Stimulated activated naive CD8-positive, alpha-beta T cell treated with anti-CD3 and anti-CD28 coated beads, Interleukin-15, Interleukin-2, amounts not matched to agents 100 ng/mL and 50 ng/mL, for 24 hours (primary cell): ENCODE data around the gene CLEC1A.

ENCODE experiments used
- H3K27ac Mint-ChIP-seq: one replicate; pipeline ENCODE4 v1.8.0; 2021; ENCODE audit warnings: mild to moderate bottlenecking, mixed read lengths
- H3K27me3 Mint-ChIP-seq: one replicate; pipeline ENCODE4 v1.8.0; 2021; ENCODE audit warnings: mixed read lengths
- H3K36me3 Mint-ChIP-seq: one replicate; pipeline ENCODE4 v1.8.0; 2021; ENCODE audit warnings: low read depth, mixed read lengths
- H3K4me1 Mint-ChIP-seq: one replicate; pipeline ENCODE4 v1.8.0; 2021; ENCODE audit warnings: low read depth, mixed read lengths
- H3K4me3 Mint-ChIP-seq: one replicate; pipeline ENCODE4 v1.8.0; 2021; ENCODE audit warnings: mild to moderate bottlenecking, mixed read lengths
- H3K9me3 Mint-ChIP-seq: one replicate; pipeline ENCODE4 v1.8.0; 2021; ENCODE audit warnings: mixed read lengths

The CLEC1A gene, protein sequence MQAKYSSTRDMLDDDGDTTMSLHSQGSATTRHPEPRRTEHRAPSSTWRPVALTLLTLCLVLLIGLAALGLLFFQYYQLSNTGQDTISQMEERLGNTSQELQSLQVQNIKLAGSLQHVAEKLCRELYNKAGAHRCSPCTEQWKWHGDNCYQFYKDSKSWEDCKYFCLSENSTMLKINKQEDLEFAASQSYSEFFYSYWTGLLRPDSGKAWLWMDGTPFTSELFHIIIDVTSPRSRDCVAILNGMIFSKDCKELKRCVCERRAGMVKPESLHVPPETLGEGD

DNA sequence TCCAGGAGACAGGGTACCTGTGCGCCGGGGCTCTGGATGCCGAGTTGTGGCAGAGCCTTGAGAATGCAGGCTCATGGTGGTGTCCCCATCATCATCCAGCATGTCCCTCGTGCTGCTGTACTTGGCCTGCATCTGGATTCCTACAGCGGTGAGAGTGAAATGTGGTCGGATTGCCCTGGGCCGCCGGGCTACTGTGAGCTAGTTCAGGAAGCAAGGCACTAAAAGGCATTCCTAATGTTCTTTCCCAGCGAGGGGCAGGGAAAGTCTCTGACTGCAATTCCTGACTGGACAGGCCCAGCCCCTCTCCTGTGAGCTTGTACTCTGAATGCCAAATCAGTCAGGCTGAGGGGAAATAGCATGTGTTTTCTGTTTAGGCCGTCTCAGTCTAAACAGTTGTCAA is at the start of gene CLEC1A:
CLEC1A (minus strand) TSS at position 195 of the 400 bp plus-strand sequence; CDS start at position 132, 63 bp downstream.
- Mint-ChIP-seq H3K27me3 (peaks cover 3% of the 10 kb centered on the region), H3K4me1 (no peaks in the 10 kb centered on the region), H3K36me3 (no peaks in the 10 kb centered on the region), H3K27ac (no peak within 1 kb of the TSS), H3K9me3 (no peaks in the 10 kb centered on the region), H3K4me3 (no peak within 1 kb of the TSS)

DNA sequence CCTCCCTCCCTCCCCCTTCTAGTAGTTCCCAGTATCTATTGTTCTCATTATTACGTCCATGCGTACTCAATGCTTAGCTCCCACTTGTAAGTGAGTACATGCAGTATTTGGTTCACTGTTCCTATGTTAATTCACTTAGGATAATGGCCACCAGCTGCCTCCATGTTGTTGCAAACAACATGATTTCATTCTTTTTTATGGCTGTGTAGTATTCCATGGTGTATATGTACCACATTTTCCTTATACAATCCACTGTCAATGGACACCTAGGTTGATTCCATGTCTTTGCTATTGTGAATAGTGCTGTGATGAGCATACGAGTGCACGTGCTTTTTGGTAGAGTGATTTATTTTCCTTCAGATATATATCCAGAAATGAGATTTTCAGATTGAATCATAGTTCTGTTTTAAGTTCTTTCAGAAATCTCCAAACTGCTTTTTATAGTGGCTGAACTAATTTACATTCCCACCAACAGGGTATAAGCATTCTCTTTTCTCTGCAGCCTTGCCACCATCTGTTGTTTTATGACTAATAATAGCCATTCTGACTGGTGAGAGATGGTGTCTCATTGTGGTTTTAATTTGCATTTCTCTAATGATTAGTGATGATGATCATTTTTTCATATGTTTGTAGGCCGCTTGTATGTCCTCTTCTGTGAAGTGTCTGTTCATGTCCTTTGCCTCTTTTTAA is 49.1 kb upstream of the CLEC1A start:
- Mint-ChIP-seq H3K27me3 (peaks cover 14% of the 10 kb centered on the region), H3K36me3 (no peaks in the 10 kb centered on the region), H3K4me3 (no peak overlapping the region), H3K9me3 (no peaks in the 10 kb centered on the region), H3K4me1 (peaks cover 8% of the 10 kb centered on the region), H3K27ac (no peak overlapping the region)

DNA sequence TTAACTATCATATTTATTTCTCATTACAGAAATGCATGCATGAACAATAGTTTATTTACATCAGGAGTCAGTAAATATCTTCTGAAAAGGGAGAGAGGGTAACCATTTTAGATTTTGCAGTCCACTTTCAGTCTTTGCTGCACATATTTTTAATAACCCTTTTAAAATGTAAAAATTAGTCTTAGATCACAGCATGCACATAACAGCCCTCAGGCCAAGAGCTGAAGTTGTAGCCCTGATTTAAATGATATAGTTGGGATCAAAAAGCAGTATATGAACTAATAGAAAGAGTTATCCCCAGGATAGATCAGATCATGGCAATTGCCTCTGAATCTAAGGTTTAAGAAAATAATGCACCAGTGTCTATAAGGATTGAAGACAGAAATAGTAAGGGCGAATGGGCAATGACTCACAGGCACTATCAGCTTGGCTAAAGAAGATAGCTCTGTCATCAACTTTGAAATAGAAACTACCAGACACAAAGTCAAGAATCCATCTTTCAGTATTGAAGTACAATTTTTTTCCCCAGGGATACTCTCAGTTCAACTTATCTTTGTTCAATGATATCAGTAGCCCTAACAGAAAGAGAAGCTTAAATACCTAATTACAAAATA is 44.3 kb upstream of the CLEC1A start:
- Mint-ChIP-seq H3K4me3 (no peak overlapping the region), H3K27me3 (peaks cover 16% of the 10 kb centered on the region), H3K9me3 (no peaks in the 10 kb centered on the region), H3K36me3 (no peaks in the 10 kb centered on the region), H3K27ac (no peak overlapping the region), H3K4me1 (peaks cover 5% of the 10 kb centered on the region)

DNA sequence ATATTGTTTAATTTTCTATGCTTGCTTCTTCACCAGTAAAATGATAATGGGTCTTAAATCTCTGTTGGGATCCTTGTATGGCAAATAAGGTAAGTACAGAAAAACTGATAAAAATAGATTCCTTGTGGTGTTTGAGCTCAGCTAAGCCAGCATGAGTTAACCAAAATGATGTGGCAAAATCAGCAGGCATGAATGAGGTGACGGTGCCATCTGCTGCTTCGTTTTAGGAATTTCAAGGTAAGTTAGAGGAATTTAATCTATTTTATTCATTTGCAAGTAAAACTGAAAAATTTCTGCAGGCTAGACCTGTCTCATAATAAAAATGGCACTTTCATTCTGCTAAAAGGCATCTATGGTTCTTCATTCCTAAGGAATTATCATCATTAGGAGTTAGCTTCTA is 41.2 kb upstream of the CLEC1A start:
- H3K27ac Mint-ChIP-seq, result no peak overlapping the region
- no peaks in the 10 kb centered on the region for H3K36me3 Mint-ChIP-seq
- H3K4me3 Mint-ChIP-seq, result no peak overlapping the region
- peaks cover 25% of the 10 kb centered on the region for H3K27me3 Mint-ChIP-seq
- no peaks in the 10 kb centered on the region for H3K9me3 Mint-ChIP-seq
- no peaks in the 10 kb centered on the region for H3K4me1 Mint-ChIP-seq

DNA sequence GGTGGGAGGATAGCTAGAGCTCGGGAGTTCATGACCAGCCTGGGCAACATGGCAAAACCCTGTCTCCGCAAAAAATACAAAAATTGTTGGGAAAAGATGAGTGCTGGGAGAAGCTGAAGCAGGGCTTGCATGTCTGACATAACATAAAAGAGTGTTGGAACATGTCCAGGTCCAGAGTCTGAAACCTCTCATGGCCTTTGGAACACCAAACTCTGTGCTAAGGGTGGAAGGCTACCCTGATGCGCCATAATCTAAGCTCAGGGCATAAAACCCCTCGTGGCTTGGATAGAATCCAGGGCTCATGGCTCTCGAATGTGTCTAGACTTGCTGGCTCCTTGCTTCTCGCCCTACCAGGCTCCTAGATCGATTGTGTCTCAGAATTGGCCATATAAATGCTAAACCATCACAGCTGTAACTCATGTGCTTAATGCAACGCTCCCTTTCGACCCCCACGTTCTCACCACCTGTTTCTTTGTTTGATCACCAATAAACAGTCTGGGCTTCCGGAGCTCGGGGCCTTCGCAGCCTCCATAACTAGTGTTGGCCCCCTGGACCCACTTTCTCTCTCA is 37.9 kb upstream of the CLEC1A start:
- H3K9me3 Mint-ChIP-seq, result no peaks in the 10 kb centered on the region
- H3K27me3 Mint-ChIP-seq, result peaks cover 13% of the 10 kb centered on the region
- no peak overlapping the region for H3K4me3 Mint-ChIP-seq
- no peak overlapping the region for H3K27ac Mint-ChIP-seq
- no peaks in the 10 kb centered on the region for H3K4me1 Mint-ChIP-seq
- no peaks in the 10 kb centered on the region for H3K36me3 Mint-ChIP-seq

DNA sequence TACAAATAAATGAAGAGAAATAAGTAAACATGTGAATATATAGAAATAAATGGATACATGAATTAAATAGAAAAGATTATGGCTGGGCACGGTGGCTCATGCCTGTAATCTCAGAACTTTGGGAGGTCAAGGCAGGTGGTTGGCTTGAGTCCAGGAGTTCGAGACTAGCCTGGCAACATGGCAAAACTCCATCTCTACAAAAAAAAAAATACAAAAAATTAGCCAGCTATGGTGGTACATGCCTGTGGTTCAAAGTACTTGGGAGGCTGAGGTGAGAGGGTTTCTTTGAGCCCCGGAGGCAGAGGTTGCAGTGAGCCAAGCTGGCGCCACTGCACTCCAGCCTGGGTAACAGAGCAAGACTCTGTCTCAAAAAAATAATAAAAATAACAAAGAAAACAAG is 36.3 kb upstream of the CLEC1A start:
- no peak overlapping the region for H3K27ac Mint-ChIP-seq
- peaks cover 11% of the 10 kb centered on the region for H3K4me1 Mint-ChIP-seq
- H3K27me3 Mint-ChIP-seq, result peaks cover 17% of the 10 kb centered on the region
- no peak overlapping the region for H3K4me3 Mint-ChIP-seq
- no peaks in the 10 kb centered on the region for H3K36me3 Mint-ChIP-seq
- H3K9me3 Mint-ChIP-seq, result no peaks in the 10 kb centered on the region

DNA sequence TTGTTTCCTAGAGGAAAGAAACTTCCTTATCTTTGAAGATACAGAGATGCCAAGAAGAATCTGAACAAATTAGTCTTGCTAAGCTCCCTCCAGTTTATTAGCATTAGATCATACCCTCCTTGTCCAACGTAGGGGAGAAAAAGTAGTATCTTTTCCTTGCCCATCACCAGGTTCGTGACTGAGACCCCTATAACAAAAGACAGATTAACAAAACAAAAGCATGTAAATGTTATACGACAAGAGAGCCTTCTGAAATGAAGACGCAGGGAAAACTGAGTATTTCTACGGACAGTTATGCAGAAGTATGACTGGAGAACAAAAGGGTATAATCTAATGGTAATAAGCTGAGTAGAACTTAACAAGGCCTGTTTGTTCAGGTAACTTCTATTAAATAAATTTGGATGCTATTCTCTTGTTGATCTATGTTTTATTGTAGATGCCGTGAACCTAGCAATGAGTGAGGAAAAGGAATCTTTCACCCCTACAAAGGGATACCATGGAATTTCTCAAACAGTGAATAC is 34.1 kb upstream of the CLEC1A start:
- Mint-ChIP-seq H3K4me1 (peaks cover 23% of the 10 kb centered on the region), H3K27ac (no peak overlapping the region), H3K36me3 (no peaks in the 10 kb centered on the region), H3K27me3 (peaks cover 30% of the 10 kb centered on the region), H3K9me3 (no peaks in the 10 kb centered on the region), H3K4me3 (no peak overlapping the region)

DNA sequence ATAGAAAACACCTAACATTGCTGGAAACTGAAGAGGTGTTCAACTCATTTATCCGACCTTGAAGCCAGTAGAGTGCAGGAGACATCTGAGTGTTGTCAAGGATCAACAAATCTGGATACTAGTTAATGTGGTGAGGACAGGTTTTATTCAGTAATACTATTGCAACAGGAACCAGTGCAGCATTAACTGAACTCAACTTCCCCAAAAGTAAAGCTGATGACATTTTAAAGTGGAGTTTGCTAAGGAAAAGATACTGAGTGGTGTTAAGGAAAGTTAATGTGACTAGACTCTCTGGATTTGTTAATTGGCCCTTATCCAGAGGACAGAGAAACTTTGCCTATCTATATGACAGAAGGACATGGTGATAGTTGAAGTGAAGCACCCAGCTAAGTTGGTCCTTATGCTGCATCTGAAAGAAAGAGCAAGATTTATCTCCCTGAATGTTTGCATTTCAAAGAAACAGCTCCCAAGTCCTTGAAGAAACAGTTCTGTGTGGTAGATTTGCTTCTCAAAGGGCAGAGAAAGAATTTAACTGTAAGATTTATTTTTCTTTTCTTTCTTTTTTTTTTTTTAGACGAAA is 32.4 kb upstream of the CLEC1A start:
- no peak overlapping the region for H3K4me3 Mint-ChIP-seq
- H3K4me1 Mint-ChIP-seq, result peaks cover 23% of the 10 kb centered on the region
- H3K27ac Mint-ChIP-seq, result peak overlapping the region; percentile 14
- H3K9me3 Mint-ChIP-seq, result no peaks in the 10 kb centered on the region
- peaks cover 29% of the 10 kb centered on the region for H3K27me3 Mint-ChIP-seq
- no peaks in the 10 kb centered on the region for H3K36me3 Mint-ChIP-seq

DNA sequence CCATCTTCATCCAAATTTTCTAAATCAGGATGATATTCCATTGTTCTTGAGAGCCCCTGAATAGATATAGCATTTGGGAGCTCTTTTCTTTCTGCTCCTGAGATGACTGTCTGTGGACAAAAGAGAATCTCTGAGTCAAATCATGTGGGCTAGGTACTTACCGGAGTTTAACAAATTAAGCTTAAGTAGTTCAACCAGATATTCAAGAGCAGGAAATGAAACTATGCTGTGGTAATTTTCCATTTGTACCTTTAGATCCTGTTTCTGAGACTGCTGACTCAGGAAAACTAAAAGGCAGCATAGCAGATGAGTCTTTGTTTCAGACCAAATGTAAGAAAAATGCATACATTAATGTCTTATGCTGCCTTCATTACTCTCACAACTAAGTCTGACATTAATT is 31.3 kb upstream of the CLEC1A start, which contains the start of gene CLEC7A:
CLEC7A (minus strand) TSS at position 158 of the 400 bp plus-strand sequence; CDS start at position 41, 117 bp downstream.
- Mint-ChIP-seq H3K27me3 (peaks cover 28% of the 10 kb centered on the region), H3K4me1 (peaks cover 23% of the 10 kb centered on the region), H3K4me3 (no peak within 1 kb of the TSS), H3K9me3 (no peaks in the 10 kb centered on the region), H3K27ac (peak within 1 kb of the TSS; percentile 14), H3K36me3 (no peaks in the 10 kb centered on the region)

DNA sequence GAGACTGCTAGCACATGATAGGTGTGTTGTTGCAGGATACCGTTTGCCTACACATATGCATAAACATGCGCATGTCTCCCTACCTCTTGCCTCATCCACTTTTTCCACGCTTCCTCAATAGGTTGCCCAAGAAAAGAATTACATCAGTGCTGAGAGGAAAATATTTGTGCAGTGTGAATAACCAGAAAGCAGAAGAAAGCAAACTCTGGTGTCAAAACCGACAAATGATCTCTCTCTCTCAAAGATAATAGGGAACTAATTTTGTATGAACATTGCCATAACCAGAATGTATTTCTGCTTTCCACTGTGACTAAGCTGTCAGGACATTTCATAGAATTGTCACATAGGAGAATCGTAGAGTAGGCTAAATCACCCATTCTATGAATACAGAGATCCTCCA is 29.9 kb upstream of the CLEC1A start:
- no peak overlapping the region for H3K27ac Mint-ChIP-seq
- no peak overlapping the region for H3K4me3 Mint-ChIP-seq

DNA sequence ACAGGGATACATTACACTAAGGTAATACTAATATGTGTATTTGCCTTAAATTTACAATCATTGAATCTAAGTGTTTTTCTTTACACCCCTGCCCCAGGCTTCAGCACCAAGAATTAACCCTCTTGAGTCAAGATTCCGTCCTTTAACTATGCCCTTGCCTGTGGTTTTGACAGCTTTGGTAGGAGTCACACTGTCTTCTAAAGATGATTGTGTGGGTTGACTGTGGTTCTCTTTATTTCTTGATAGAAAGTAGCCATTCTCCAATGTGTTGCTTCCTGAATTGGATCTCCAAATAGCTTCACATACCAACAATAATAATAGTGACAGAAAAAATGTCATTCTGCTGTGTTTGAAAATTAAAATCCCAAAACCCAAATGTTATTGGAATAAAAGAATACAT is 27.6 kb upstream of the CLEC1A start:
- H3K4me3 Mint-ChIP-seq, result no peak overlapping the region
- H3K27me3 Mint-ChIP-seq, result peaks cover 24% of the 10 kb centered on the region
- H3K4me1 Mint-ChIP-seq, result peaks cover 23% of the 10 kb centered on the region
- H3K27ac Mint-ChIP-seq, result no peak overlapping the region
- no peaks in the 10 kb centered on the region for H3K9me3 Mint-ChIP-seq
- no peaks in the 10 kb centered on the region for H3K36me3 Mint-ChIP-seq

More for the DNA sequence above, 29.9 kb upstream of the CLEC1A start:
- Mint-ChIP-seq H3K36me3 (no peaks in the 10 kb centered on the region), H3K27me3 (peaks cover 28% of the 10 kb centered on the region), H3K9me3 (no peaks in the 10 kb centered on the region), H3K4me1 (peaks cover 23% of the 10 kb centered on the region)

DNA sequence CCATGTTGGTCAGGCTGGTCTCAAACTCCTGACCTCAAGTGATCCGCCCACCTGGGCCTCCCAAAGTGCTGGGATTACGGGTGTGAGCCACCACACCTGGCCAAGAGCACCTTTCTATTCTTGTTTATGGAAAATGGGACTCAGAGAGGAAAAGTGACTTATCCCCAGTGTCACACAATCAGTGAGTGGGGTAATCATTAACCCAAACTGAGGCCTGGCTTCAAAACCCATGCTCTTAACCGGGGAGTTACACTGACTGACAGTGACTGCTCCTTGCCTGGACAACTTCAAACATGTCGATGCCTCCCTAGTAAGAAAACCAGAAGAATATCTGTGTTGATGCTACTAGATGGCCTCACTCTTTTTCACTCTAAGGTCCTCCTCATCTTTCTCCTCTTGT is 23.9 kb upstream of the CLEC1A start:
- Mint-ChIP-seq H3K27ac (no peak overlapping the region), H3K4me3 (no peak overlapping the region), H3K9me3 (no peaks in the 10 kb centered on the region), H3K4me1 (no peaks in the 10 kb centered on the region), H3K27me3 (peaks cover 7% of the 10 kb centered on the region), H3K36me3 (no peaks in the 10 kb centered on the region)

DNA sequence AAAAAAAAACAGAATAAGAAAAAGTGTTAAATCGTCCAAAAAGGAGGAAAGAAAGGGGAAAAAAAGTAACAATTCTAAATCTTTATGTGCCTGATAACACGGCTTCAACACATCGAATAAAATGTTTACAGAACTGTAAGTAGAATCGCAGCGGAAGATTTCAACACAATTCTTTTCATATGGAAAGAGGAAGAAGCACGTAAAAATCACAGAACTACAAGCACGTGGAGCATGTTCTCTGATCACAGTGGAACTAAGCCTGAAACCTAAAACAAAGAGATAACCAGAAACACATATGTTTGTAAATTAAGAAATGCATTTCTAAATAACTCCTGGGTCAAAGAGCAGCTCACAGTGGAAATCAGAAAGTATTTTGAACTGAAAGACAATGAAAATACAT is 22.5 kb upstream of the CLEC1A start:
- Mint-ChIP-seq H3K9me3 (no peaks in the 10 kb centered on the region), H3K27ac (no peak overlapping the region), H3K27me3 (peaks cover 4% of the 10 kb centered on the region), H3K4me1 (no peaks in the 10 kb centered on the region), H3K36me3 (no peaks in the 10 kb centered on the region), H3K4me3 (no peak overlapping the region)

DNA sequence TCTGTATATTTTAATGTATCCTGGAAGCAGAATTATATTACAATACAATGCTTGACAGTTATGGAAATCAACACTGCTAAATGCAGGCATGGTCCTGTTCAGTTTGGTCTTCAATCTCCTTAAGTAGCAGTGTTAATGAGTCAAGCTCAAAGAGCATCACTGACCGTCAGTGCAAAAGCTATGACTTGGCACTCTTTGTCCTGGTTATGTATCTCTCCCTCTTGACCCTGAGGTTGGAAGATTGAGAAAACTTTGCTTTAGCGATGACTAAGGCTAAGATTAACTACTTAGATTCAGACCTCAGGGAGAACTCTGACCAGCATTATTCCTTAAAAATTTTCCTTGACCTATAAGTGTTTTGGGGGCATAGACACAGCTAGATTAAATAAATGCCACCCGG is 20.3 kb upstream of the CLEC1A start:
- Mint-ChIP-seq H3K4me1 (no peaks in the 10 kb centered on the region), H3K9me3 (no peaks in the 10 kb centered on the region), H3K27ac (no peak overlapping the region), H3K27me3 (no peaks in the 10 kb centered on the region), H3K4me3 (no peak overlapping the region), H3K36me3 (no peaks in the 10 kb centered on the region)

DNA sequence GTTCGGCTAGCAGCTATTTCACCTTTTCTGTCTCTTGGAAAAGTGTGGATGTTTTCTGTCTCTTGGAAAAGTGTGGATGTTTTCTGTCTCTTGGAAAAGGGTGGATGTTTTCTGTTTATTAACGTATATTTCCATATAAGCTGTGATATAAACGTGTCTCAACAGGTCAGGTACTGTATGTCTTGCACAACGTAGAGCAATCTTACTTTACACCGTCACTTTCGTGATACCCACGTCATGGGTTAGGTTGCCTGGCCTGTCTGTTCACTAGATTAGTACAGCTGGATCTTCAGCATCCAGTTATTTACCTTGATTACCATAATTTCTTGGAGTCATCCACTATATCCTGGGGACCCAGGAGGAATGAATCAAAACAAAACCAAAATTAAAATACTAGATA is 17.1 kb upstream of the CLEC1A start:
- H3K36me3 Mint-ChIP-seq, result no peaks in the 10 kb centered on the region
- no peaks in the 10 kb centered on the region for H3K27me3 Mint-ChIP-seq
- H3K4me1 Mint-ChIP-seq, result no peaks in the 10 kb centered on the region
- no peak overlapping the region for H3K27ac Mint-ChIP-seq
- H3K4me3 Mint-ChIP-seq, result no peak overlapping the region
- H3K9me3 Mint-ChIP-seq, result peaks cover 3% of the 10 kb centered on the region
